ENCODE measurements around the gene ST6GALNAC2. TPM values are rescaled to one million over a fixed set of nuclear protein-coding genes. Genes with fewer than 3 reads are reported as not detected.
A peak's percentile ranks its signal among the peaks of the same experiment; 100 is the strongest.

The ST6GALNAC2 gene
- total RNA-seq, 1 experiment from 2014 or later: 23.0 TPM

DNA sequence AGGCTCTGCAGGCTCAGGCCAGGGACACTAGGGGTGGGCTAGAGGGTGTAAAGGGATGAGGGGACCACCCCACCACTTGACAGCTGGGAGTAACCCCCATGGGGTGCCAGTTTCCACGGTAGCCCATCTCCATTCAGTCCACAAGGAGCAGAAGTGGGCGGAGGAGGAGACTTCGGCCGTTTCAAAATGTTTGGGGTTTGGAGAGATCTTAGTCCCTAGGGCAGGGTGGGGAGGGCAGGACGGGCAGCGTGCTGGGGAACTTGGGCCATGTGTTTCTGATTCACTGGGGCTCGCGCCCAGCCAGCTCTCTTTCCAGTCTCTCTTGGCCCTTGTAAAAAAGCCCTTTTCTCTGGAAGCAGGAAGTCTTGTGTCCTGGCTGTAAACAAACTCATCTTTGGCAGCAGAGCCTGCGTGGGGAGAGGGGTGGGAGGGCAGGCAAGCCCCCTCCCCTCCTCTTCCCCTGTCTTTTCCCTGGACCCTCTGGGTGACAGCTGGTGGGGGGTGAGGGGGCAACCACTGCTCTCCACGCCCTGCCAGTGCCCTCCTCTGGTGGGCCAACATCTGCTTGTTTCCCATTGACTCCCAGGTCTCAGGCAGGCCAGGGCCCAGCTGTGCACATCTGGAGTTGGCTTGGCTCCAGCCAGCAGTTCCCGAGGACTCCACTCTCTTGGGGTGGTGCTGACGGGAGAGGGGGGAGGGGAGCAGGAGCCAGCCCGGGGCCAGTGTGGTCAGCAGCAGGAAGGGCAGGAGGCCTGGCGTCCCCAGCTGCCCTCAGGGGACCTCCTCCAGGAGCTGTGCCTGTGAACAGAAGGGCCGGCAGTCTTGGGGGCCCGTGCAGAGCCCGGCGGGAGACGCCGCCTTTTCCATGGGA lies 56.2 kb downstream of the ST6GALNAC2 start:
- Histone ChIP-seq H3K36me3 (ENCODE audit: control insufficient read depth, insufficient read depth, low read length) (no peaks in the 10 kb centered on the region), H3K9me3 (ENCODE audit: control insufficient read depth, insufficient read depth, low read depth, low read length) (no peaks in the 10 kb centered on the region), H3K27ac (ENCODE audit: low read length) (peak overlapping the region; percentile 67), H3K27me3 (ENCODE audit: control insufficient read depth, insufficient read depth, low read length) (no peaks in the 10 kb centered on the region), H3K4me3 (ENCODE audit: low read depth in 2 of 2, low read length in 2 of 2) (no peak overlapping the region), H3K4me1 (ENCODE audit: control insufficient read depth, insufficient read depth, low read length) (peaks cover 40% of the 10 kb centered on the region)
- ChIA-PET CTCF (interaction anchor here (0.5 to 2.4 kb wide), 5 partner anchors 11 to 180 kb away, joined by 5 to 11 read pairs (median 6); partner anchors contain the start of gene PRCD), POLR2A (no interaction called here)
- peak; percentile 28 for ATAC-seq
- in situ Hi-C loops (cut with HindIII; ENCODE audit: low pct_unique_long_range_greater_than_20kb, low sequenced_read_pairs): no loop called here
- DNase-seq (ENCODE audit: low read depth, low spot score): no peak
- no TSS peak for BruUV-seq (replicated peaks)
- intact Hi-C loops (cut with micrococcal nuclease; ENCODE audit: unreplicated experiment): no loop called here
- TF ChIP-seq REST (IDR thresholded peaks at IDR 0.05; ENCODE audit: insufficient read depth in 1 of 2, low read depth in 2 of 2, low read length in 1 of 2) (no peak), TCF7L2 (IDR thresholded peaks at IDR 0.05; ENCODE audit: low read depth, low read length) (no peak), SIN3A (IDR thresholded peaks at IDR 0.05; ENCODE audit: borderline replicate concordance, insufficient read depth, low read depth, low read length) (no peak), CTCF (IDR thresholded peaks at IDR 0.05) (no peak), POLR2AphosphoS5 (IDR thresholded peaks at IDR 0.05; ENCODE audit: low read depth, low read length) (no peak)

DNA sequence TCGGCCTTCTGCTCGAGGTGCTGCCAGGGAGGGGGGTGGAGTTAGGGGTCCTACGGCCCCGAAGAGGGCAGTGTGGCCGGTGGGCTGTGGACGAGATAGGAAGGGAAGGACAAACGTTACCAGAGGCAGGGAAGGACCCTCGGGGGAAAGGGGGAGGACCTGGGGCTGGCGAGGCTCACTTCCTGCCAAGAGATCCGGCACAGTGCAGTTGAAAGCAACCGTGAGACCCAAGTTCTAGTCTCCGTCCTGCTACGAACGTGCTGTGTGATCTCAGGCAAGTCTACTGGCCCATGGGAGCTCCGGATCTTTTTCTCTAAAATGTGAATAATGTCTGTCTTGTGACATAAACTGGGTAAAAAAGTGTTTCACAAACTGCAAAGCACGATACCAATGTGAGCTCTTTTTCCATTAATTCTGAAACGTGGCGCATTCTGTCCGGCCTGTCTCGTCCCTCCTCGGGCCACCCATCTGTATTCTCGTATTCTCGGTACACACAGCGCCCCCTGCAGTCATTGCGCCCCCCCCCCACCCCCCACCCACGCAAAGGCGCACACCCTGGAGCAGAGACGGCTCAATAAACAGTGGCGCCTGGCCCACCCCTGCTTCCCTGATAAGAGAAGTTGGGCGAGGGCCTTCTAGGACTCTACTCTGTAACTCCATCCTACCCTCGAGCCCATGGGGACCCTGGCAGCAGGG lies 57.0 kb downstream of the ST6GALNAC2 start:
- Histone ChIP-seq H3K4me3 (ENCODE audit: low read depth in 2 of 2, low read length in 2 of 2) (no peak overlapping the region), H3K27ac (ENCODE audit: low read length) (peak overlapping the region; percentile 67), H3K36me3 (ENCODE audit: control insufficient read depth, insufficient read depth, low read length) (no peaks in the 10 kb centered on the region), H3K9me3 (ENCODE audit: control insufficient read depth, insufficient read depth, low read depth, low read length) (no peaks in the 10 kb centered on the region), H3K4me1 (ENCODE audit: control insufficient read depth, insufficient read depth, low read length) (peaks cover 41% of the 10 kb centered on the region), H3K27me3 (ENCODE audit: control insufficient read depth, insufficient read depth, low read length) (no peaks in the 10 kb centered on the region)
- CTCF ChIA-PET: interaction anchor here (0.5 to 2.4 kb wide), 9 partner anchors 12 to 201 kb away, joined by 3 to 11 read pairs (median 5); partner anchors contain the start of gene PRCD
- DNase-seq (ENCODE audit: low read depth, low spot score) (no peak), ATAC-seq (no peak)
- in situ Hi-C loops (cut with HindIII; ENCODE audit: low pct_unique_long_range_greater_than_20kb, low sequenced_read_pairs): no loop called here
- TF ChIP-seq TCF7L2 (IDR thresholded peaks at IDR 0.05; ENCODE audit: low read depth, low read length) (no peak), POLR2AphosphoS5 (IDR thresholded peaks at IDR 0.05; ENCODE audit: low read depth, low read length) (no peak), REST (IDR thresholded peaks at IDR 0.05; ENCODE audit: insufficient read depth in 1 of 2, low read depth in 2 of 2, low read length in 1 of 2) (no peak), SIN3A (IDR thresholded peaks at IDR 0.05; ENCODE audit: borderline replicate concordance, insufficient read depth, low read depth, low read length) (no peak), CTCF (IDR thresholded peaks at IDR 0.05) (no peak)
- POLR2A ChIA-PET: interaction anchor here (0.8 kb wide), 1 partner anchor 14 kb away, joined by 4 read pairs; no protein-coding TSS in a partner anchor
- BruUV-seq (replicated peaks): no TSS peak
- intact Hi-C loops (cut with micrococcal nuclease; ENCODE audit: unreplicated experiment): no loop called here

Measured in Panc1 (cell line).